GM12878 (cell line): ENCODE measurements around the gene CD276. TPM values are rescaled to one million over a fixed set of nuclear protein-coding genes. Genes with fewer than 3 reads are reported as not detected.

Experiments
- ATAC-seq: fragments of 200-7000 bp; cut with Tn5 transposase; 3 replicates; pipeline ENCODE4 v1.9.1; 2020; ENCODE audit warnings: mild to moderate bottlenecking, moderate library complexity
- BruUV-seq: library from RNA; stranded (reverse); fragments of 400-500 nt; replicated peaks from 2 replicates; lab custom pipeline; 2021; lab: Mats Ljungman, UMichigan
- CTCF ChIA-PET: fragments of 300-600 bp; sonication (Branson Sonifier 250); formaldehyde crosslinking; extraction: SDS; loops from one replicate; lab custom pipeline; 2021; ENCODE audit warnings: inconsistent platforms; lab: Yijun Ruan, JAX
- POLR2A ChIA-PET: fragments of 350-600 bp; formaldehyde crosslinking; extraction: SDS; loops from one replicate; lab custom pipeline; 2021; ENCODE audit warnings: inconsistent platforms; lab: Charles Lee
- RAD21 ChIA-PET: fragments of 300-600 bp; sonication (Branson Sonifier 250); formaldehyde crosslinking; loops from one replicate; lab custom pipeline; 2023; ENCODE audit warnings: antibody characterized with exemption; ENCODE audit not compliant: unreplicated experiment; lab: Charles Lee
- SMC1A ChIA-PET: fragments of 300-600 bp; sonication (Branson Sonifier 250); formaldehyde crosslinking; loops from one replicate; lab custom pipeline; 2023; ENCODE audit not compliant: unreplicated experiment, uncharacterized antibody; lab: Charles Lee
- DNase-seq: peaks from one replicate; pipeline ENCODE4 v3.0.0-alpha.2; 2011; ENCODE audit warnings: low read depth, low spot score
- FAIRE-seq: peaks from 3 replicates; lab custom pipeline; 2011; peaks lifted over from hg19 to GRCh38; lab: Jason Lieb, UNC
- H2AFZ ChIP-seq: 2 replicates; pipeline ENCODE4 v1.6.0; 2011; ENCODE audit warnings: low read depth, low read length, control low read depth; ENCODE audit not compliant: control insufficient read depth
- H3K27ac ChIP-seq: 2 replicates; pipeline ENCODE4 v1.5.1; 2011; ENCODE audit warnings: control low read depth; ENCODE audit not compliant: control insufficient read depth, insufficient read depth
- H3K27me3 ChIP-seq, 2 experiments: replicated peaks in 1 of 2; 2 replicates each; pipeline versions ENCODE4 v1.6.0 to v1.6.1; 2011; ENCODE audit warnings: low read length in 1 of 2; ENCODE audit not compliant: control insufficient read depth in 2 of 2, insufficient read depth in 2 of 2
- H3K36me3 ChIP-seq, 2 experiments: 2 replicates each; pipeline ENCODE4 v1.5.1; 2011; ENCODE audit warnings: low read length in 1 of 2; ENCODE audit not compliant: control insufficient read depth in 2 of 2, insufficient read depth in 2 of 2
- H3K4me1 ChIP-seq: 2 replicates; pipeline ENCODE4 v1.6.1; 2011; ENCODE audit warnings: mild to moderate bottlenecking, low read length, moderate library complexity, mixed read lengths; ENCODE audit not compliant: control insufficient read depth, insufficient read depth
- H3K4me2 ChIP-seq: 2 replicates; pipeline ENCODE4 v1.6.0; 2011; ENCODE audit warnings: control low read depth; ENCODE audit not compliant: control insufficient read depth, insufficient read depth
- H3K4me3 ChIP-seq: fragments of 200-600 bp; sonication (generic); 2 replicates; pipeline ENCODE4 v1.5.1; 2016
- H3K79me2 ChIP-seq: 2 replicates; pipeline ENCODE4 v1.6.0; 2011; ENCODE audit warnings: low read length; ENCODE audit not compliant: control insufficient read depth, insufficient read depth
- H3K9ac ChIP-seq: 2 replicates; pipeline ENCODE4 v1.8.0; 2011; ENCODE audit warnings: low read length, control low read depth, mixed read lengths; ENCODE audit not compliant: control insufficient read depth, insufficient read depth
- H3K9me3 ChIP-seq: replicated peaks from 3 replicates; pipeline ENCODE4 v1.5.1; 2011; ENCODE audit warnings: mild to moderate bottlenecking, low read length; ENCODE audit not compliant: control insufficient read depth, insufficient read depth
- H4K20me1 ChIP-seq: 2 replicates; pipeline ENCODE4 v1.6.0; 2011; ENCODE audit not compliant: control insufficient read depth, insufficient read depth
- CBX5 ChIP-seq: sonication (generic); IDR thresholded peaks from 2 replicates; pipeline ENCODE4 v1.6.1; 2016; ENCODE audit warnings: low read depth, moderate library complexity, mild to moderate bottlenecking, inconsistent platforms
- ETV6 ChIP-seq, 2 experiments: fragments of 450-650 bp in 1 of 2; IDR thresholded peaks in 1 of 2; conservative IDR thresholded peaks in 1 of 2; 2 replicates each; pipeline ENCODE4 v1.6.1; 2014; ENCODE audit warnings: antibody characterized with exemption in 1 of 2, borderline replicate concordance in 1 of 2, low read depth in 1 of 2, mild to moderate bottlenecking in 1 of 2, moderate library complexity in 1 of 2
- FOXK2 ChIP-seq: fragments of 450-650 bp; IDR thresholded peaks from 2 replicates; pipeline ENCODE4 v1.6.1; 2017; ENCODE audit warnings: mild to moderate bottlenecking, moderate library complexity
- IKZF2 ChIP-seq, 2 experiments: fragments of 450-650 bp; IDR thresholded peaks; 2 replicates each; pipeline ENCODE4 v1.6.1; 2017; ENCODE audit warnings: mild to moderate bottlenecking in 2 of 2, moderate library complexity in 2 of 2
- RB1 ChIP-seq: fragments of 450-650 bp; formaldehyde crosslinking; IDR thresholded peaks from 2 replicates; pipeline ENCODE4 v1.6.1; 2017; ENCODE audit warnings: mild to moderate bottlenecking, borderline replicate concordance
- RELB ChIP-seq: fragments of 450-650 bp; IDR thresholded peaks from 2 replicates; pipeline ENCODE4 v1.6.1; 2017; ENCODE audit warnings: low read depth, mild to moderate bottlenecking, moderate library complexity
- SIX5 ChIP-seq: IDR thresholded peaks from 2 replicates; pipeline ENCODE4 v1.6.1; 2011; ENCODE audit warnings: mild to moderate bottlenecking, low read depth, low read length, moderate library complexity; ENCODE audit not compliant: severe bottlenecking
- SMC3 ChIP-seq: IDR thresholded peaks from 2 replicates; pipeline ENCODE4 v1.6.1; 2011; ENCODE audit warnings: low read length, improper control_type of control experiment, borderline replicate concordance
- YBX1 ChIP-seq: fragments of 450-650 bp; IDR thresholded peaks from 2 replicates; pipeline ENCODE4 v1.6.1; 2016; ENCODE audit warnings: antibody characterized with exemption
- ZBTB40 ChIP-seq: fragments of 450-650 bp; IDR thresholded peaks from 2 replicates; pipeline ENCODE4 v1.6.1; 2016; ENCODE audit warnings: mild to moderate bottlenecking, moderate library complexity, borderline replicate concordance
- WGBS: methylation state at CpG from one replicate; pipeline ENCODE4 v1.1.6; 2016; ENCODE audit warnings: low lambda C conversion rate; ENCODE audit not compliant: insufficient replicate concordance, insufficient coverage; ENCODE audit errors: missing lambda C conversion rate; 5-methylcytosine and 5-hydroxymethylcytosine counted together
- in situ Hi-C: fragments of 300-500 bp; cut with MboI; formaldehyde crosslinking; loops from 9 replicates; pipeline ENCODE4 v1.14.3; 2018; ENCODE audit warnings: mixed read lengths
- intact Hi-C: fragments of 100-400 bp; cut with micrococcal nuclease; formaldehyde crosslinking; loops from one replicate; pipeline ENCODE4 v1.14.2; 2022; ENCODE audit not compliant: unreplicated experiment
- polyA plus RNA-seq, 11 experiments: library from polyadenylated mRNA; depleted of rRNA in 4 of 11; unstranded in 6 of 11; stranded (reverse) in 5 of 11; fragments of >200 nt; fragmentation: Nextera tagmentation in 4 of 11; fragmentation: Illumina TruSeq in 1 of 11; extraction: Ambion mirVana in 4 of 11; extraction: Trizol in 1 of 11; gene quantifications; 1 replicate in 1 of 11; 2 replicates in 10 of 11; pipeline versions ENCODE4 v1.2.1 to v1.2.3, GENCODE V29; 2011 to 2016; ENCODE audit warnings: inconsistent platforms in 2 of 11, missing spikeins in 2 of 11, low read depth in 1 of 11
- total RNA-seq, 4 experiments: library from RNA; depleted of rRNA in 3 of 4; stranded (reverse); fragments of >200 nt in 3 of 4; fragmentation: Illumina TruSeq in 1 of 4; extraction: Trizol in 1 of 4; gene quantifications; 2 replicates each; pipeline versions ENCODE4 v1.2.1 to v1.2.3, GENCODE V29; 2013 to 2021
- TF ChIP-seq, protein P1 (sequence below): fragments of 450-650 bp; formaldehyde crosslinking; IDR thresholded peaks from 2 replicates; pipeline ENCODE4 v1.4.0; 2020; ENCODE audit warnings: mild to moderate bottlenecking, moderate library complexity

The CD276 gene
- total and polyA plus RNA-seq, 10 of the 15 experiments (the other 5 are each of a cell fraction or from before 2014, with no cell fraction given), result 0.11 to 3.0 (median 1.2) TPM

DNA sequence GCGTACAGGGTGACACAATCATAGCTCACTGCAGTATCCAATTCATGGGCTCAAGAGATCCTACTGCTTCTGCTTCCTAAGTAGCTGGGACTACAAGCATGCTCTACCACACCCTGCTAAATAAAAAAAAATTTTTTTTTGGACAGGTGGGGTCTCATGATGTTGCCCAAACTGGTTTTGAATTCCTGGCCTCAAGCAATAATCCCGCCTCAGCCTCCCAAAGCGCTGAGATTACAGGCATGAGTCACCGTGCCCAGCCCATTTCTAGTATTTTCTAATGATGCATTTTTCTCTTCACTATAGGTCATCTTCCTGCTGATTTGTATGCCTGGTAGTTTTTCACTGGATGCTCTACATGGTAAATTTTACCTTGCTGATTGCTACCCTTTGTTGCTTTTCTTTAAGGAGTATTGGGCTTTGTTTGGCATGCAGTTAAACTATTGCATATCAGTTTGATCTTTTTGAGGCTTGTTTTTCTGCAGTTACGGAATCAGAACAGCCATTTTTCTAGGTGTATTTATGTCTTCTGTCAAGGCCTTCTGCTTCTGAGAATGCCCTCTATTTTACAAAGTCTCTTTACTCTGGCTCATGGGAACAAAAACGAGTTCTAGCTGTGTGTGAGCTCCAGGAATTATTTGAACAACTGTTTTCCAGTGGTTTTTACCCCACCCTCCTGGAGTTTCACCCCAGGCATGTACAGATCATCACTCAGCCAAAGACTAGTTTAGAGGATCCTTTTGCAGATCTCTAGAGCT, 36.7 kb upstream of the CD276 start (continued):
- TF ChIP-seq RELB, result no peak
- TF ChIP-seq SMC3, result no peak
- TF ChIP-seq ETV6 (conservative IDR thresholded peaks at IDR 0.05 in 1 of 2, IDR thresholded peaks at IDR 0.05 in 1 of 2; ENCODE audit: borderline replicate concordance in 1 of 2, low read depth in 1 of 2), result no peak
- TF ChIP-seq FOXK2, result no peak
- TF ChIP-seq CBX5, result no peak
- no peak for TF ChIP-seq IKZF2 (IDR thresholded peaks at IDR 0.05)
- no peak for TF ChIP-seq RB1
- TF ChIP-seq, all 136 proteins: peak for 0

GRCh38 chr15:73648014-73648295, 36.2 kb upstream of the CD276 start:
- ChIA-PET CTCF (interaction anchor here (1.0 to 3.9 kb wide), 2 partner anchors 12 to 41 kb away, joined by 3 to 36 read pairs; no protein-coding TSS in a partner anchor), SMC1A (no interaction called here), RAD21 (no interaction called here), POLR2A (interaction anchor here (1.0 kb wide), 1 partner anchor 10 kb away, joined by 3 read pairs; no protein-coding TSS in a partner anchor)
- 35% methylated on average over 2 of the region's 2 CpGs for WGBS
- DNase-seq, result no peak
- H3K4me1 ChIP-seq, result no peaks in the 10 kb centered on the region; the same call in 1 of the 2 replicates
- H3K9me3 ChIP-seq, result no peaks in the 10 kb centered on the region
- intact Hi-C loops, result no loop called here
- H3K79me2 ChIP-seq, result no peaks in the 10 kb centered on the region
- no peak overlapping the region for H3K9ac ChIP-seq
- no peak for ATAC-seq
- no TSS peak for BruUV-seq
- in situ Hi-C loops, result no loop called here
- no peak overlapping the region for H3K4me3 ChIP-seq
- no peaks in the 10 kb centered on the region for H3K36me3 ChIP-seq
- no peaks in the 10 kb centered on the region for H4K20me1 ChIP-seq
- no peak overlapping the region for H3K4me2 ChIP-seq
- no peak for FAIRE-seq
- no peaks in the 10 kb centered on the region for H3K27me3 ChIP-seq
- H3K27ac ChIP-seq, result no peak overlapping the region
- H2AFZ ChIP-seq, result no peak overlapping the region
- TF ChIP-seq YBX1 (no peak), ZBTB40 (no peak), SIX5 (no peak)
- TF ChIP-seq, protein P1, sequence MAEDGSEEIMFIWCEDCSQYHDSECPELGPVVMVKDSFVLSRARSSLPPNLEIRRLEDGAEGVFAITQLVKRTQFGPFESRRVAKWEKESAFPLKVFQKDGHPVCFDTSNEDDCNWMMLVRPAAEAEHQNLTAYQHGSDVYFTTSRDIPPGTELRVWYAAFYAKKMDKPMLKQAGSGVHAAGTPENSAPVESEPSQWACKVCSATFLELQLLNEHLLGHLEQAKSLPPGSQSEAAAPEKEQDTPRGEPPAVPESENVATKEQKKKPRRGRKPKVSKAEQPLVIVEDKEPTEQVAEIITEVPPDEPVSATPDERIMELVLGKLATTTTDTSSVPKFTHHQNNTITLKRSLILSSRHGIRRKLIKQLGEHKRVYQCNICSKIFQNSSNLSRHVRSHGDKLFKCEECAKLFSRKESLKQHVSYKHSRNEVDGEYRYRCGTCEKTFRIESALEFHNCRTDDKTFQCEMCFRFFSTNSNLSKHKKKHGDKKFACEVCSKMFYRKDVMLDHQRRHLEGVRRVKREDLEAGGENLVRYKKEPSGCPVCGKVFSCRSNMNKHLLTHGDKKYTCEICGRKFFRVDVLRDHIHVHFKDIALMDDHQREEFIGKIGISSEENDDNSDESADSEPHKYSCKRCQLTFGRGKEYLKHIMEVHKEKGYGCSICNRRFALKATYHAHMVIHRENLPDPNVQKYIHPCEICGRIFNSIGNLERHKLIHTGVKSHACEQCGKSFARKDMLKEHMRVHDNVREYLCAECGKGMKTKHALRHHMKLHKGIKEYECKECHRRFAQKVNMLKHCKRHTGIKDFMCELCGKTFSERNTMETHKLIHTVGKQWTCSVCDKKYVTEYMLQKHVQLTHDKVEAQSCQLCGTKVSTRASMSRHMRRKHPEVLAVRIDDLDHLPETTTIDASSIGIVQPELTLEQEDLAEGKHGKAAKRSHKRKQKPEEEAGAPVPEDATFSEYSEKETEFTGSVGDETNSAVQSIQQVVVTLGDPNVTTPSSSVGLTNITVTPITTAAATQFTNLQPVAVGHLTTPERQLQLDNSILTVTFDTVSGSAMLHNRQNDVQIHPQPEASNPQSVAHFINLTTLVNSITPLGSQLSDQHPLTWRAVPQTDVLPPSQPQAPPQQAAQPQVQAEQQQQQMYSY (CRISPR knock-in tag), result no peak
